ENCODE results near the gene NISCH. TPM values are rescaled to one million over a fixed set of nuclear protein-coding genes. Genes with fewer than 3 reads are reported as not detected.

NISCH gene
- polyA plus RNA-seq, 3 donors, result 9.7 to 106 (median 13.1) TPM

GRCh38 chr3:52528586-52529375, 73.4 kb downstream of the NISCH start:
- Histone ChIP-seq H2AFZ (ENCODE audit: insufficient read depth, low read depth, low read length, poor library complexity, severe bottlenecking) (no peak overlapping the region), H3K9ac (ENCODE audit: insufficient read depth, low read length, poor library complexity, severe bottlenecking) (no peak overlapping the region), H3K79me2 (ENCODE audit: insufficient read depth, low read length) (peaks cover 33% of the 10 kb centered on the region), H3K27ac (ENCODE audit: low read depth in 1 of 2, low read length in 2 of 2) (no peak overlapping the region), H3K4me3 (replicated peaks in 1 of 3; ENCODE audit: low read depth in 2 of 3, low read length in 3 of 3) (no peak overlapping the region), H3K27me3 (ENCODE audit: control insufficient read depth in 2 of 2, insufficient read depth in 2 of 2, low read length in 2 of 2) (peaks cover 0 to 4% of the 10 kb centered on the region in 2 donors), H3K4me2 (replicated peaks; ENCODE audit: extremely low read depth, low read length, poor library complexity, severe bottlenecking) (no peak overlapping the region), H3K9me3 (replicated peaks in 1 of 2; ENCODE audit: control insufficient read depth in 1 of 2, insufficient read depth in 1 of 2, low read length in 2 of 2) (no peaks in the 10 kb centered on the region), H4K20me1 (ENCODE audit: insufficient read depth, low read length) (no peaks in the 10 kb centered on the region), H3K36me3 (replicated peaks in 1 of 2; ENCODE audit: control insufficient read depth in 1 of 2, insufficient read depth in 2 of 2, low read length in 2 of 2) (peaks cover 28 to 47% of the 10 kb centered on the region in 2 donors), H3K4me1 (ENCODE audit: control insufficient read depth in 1 of 2, insufficient read depth in 2 of 2, low read length in 2 of 2) (peaks cover 13 to 25% of the 10 kb centered on the region in 2 donors)
- Mint-ChIP-seq H3K36me3 (peaks cover 22 to 40% of the 10 kb centered on the region in 2 donors), H3K4me3 (no peak overlapping the region), H3K27me3 (ENCODE audit: low read depth in 3 of 3) (peaks cover 6 to 12% (median 9%) of the 10 kb centered on the region in 3 donors), H3K27ac (peak overlapping the region in 1 of 7 donors; percentile 16), H3K4me1 (peaks cover 17% of the 10 kb centered on the region), H3K9me3 (no peaks in the 10 kb centered on the region)
- TF ChIP-seq CTCF (IDR thresholded peaks at IDR 0.05), result no peak
- 99% methylated on average over 23 of the region's 25 CpGs for WGBS (ENCODE audit: insufficient coverage)
- intact Hi-C loops (cut with micrococcal nuclease), result no loop called here
- DNase-seq, result no peak

GRCh38 chr3:52529376-52530333, 74.3 kb downstream of the NISCH start:
- Mint-ChIP-seq H3K27ac (peak overlapping the region in 3 of 7 donors; percentile 25 to 60 (median 40)), H3K9me3 (no peaks in the 10 kb centered on the region), H3K27me3 (ENCODE audit: low read depth in 3 of 3) (peaks cover 6 to 18% (median 10%) of the 10 kb centered on the region in 3 donors), H3K36me3 (peaks cover 15 to 31% of the 10 kb centered on the region in 2 donors), H3K4me1 (peaks cover 19% of the 10 kb centered on the region), H3K4me3 (no peak overlapping the region)
- no peak overlapping the region for H3K27ac ChIP-seq (ENCODE audit: low read depth in 1 of 2, low read length in 2 of 2)
- no peak for DNase-seq
- H3K9me3 ChIP-seq (replicated peaks in 1 of 2; ENCODE audit: control insufficient read depth in 1 of 2, insufficient read depth in 1 of 2, low read length in 2 of 2), result no peaks in the 10 kb centered on the region
- WGBS (ENCODE audit: insufficient coverage), result 79% methylated on average over 11 of the region's 12 CpGs
- intact Hi-C loops (cut with micrococcal nuclease), result loop anchor here (5.0 to 10.0 kb wide), 4 partner anchors 32 to 1145 kb away; partner anchors contain the start of genes GNL3 (in 1 of the 2), MANF (in 1 of the 2), PBRM1 (in 1 of the 2) and STAB1 (in 1 of the 2)
- no peak overlapping the region for H2AFZ ChIP-seq (ENCODE audit: insufficient read depth, low read depth, low read length, poor library complexity, severe bottlenecking)
- no peak overlapping the region for H3K4me3 ChIP-seq (replicated peaks in 1 of 3; ENCODE audit: low read depth in 2 of 3, low read length in 3 of 3)
- TF ChIP-seq CTCF (IDR thresholded peaks at IDR 0.05), result no peak
- H3K4me1 ChIP-seq (ENCODE audit: control insufficient read depth in 1 of 2, insufficient read depth in 2 of 2, low read length in 2 of 2), result peaks cover 19 to 33% of the 10 kb centered on the region in 2 donors
- H4K20me1 ChIP-seq (ENCODE audit: insufficient read depth, low read length), result no peaks in the 10 kb centered on the region
- peaks cover 19 to 39% of the 10 kb centered on the region in 2 donors for H3K36me3 ChIP-seq (replicated peaks in 1 of 2; ENCODE audit: control insufficient read depth in 1 of 2, insufficient read depth in 2 of 2, low read length in 2 of 2)
- no peak overlapping the region for H3K4me2 ChIP-seq (replicated peaks; ENCODE audit: extremely low read depth, low read length, poor library complexity, severe bottlenecking)
- peaks cover 0 to 4% of the 10 kb centered on the region in 2 donors for H3K27me3 ChIP-seq (ENCODE audit: control insufficient read depth in 2 of 2, insufficient read depth in 2 of 2, low read length in 2 of 2)
- peaks cover 33% of the 10 kb centered on the region for H3K79me2 ChIP-seq (ENCODE audit: insufficient read depth, low read length)
- no peak overlapping the region for H3K9ac ChIP-seq (ENCODE audit: insufficient read depth, low read length, poor library complexity, severe bottlenecking)

All from CD14-positive monocyte (primary cell).